NCI-H446 treated with DMSO at 0.1 percent for 48 hours (cell line): Measurements from ENCODE around the gene ROPN1L.
"Not testable (repeated sequence)": the region's sequence is repeated elsewhere in the genome, so short reads cannot be mapped to it uniquely, and the experiment has no call there.

Experiments
- DNase-seq: peaks from one replicate; lab custom pipeline; 2025; lab: John Stamatoyannopoulos, UW

ROPN1L gene

DNA sequence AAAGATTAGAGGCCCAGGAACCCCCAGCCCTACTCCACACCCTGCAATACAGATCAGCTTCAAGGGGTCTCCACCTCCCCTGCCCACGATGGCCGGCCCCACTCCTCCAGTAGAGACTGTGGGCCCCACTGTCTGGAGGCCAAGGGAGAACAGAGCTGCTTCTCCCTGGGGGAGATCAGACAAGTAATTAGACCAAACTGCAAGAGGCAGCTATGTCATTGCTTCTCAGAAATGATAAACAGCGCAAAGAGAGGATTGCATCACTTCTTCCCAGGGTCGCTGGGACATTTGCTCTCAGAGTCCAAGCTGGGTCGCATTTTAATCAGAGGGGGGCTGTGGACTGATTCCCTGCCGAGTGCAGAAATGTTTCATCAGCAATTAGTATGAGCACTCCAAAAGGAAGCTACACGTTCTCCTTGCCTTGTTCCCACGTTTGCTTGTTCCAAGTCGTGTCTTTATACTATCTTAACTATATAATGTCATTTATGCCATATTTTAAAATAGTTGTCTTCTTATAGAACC is 59.9 kb downstream of the ROPN1L start:
- DNase-seq = no peak

DNA sequence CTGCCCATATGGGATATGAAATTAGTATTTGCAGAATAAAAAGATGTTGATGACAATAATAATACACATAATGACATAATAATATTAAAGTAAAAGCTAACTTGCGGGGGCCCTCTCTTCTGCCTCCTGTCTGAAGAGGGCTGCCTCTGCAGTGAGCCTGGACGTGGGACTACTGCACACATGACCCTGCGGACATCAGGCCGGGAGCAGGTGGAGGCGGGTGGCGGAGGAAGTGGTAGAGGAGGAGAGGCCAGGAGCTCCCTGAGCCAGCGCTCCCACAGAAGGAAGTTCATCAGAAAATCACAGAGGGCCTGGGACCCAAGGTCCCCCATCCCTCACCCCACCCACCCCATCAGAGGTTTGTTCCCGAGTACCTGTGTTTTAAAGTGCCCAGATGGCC is 60.5 kb downstream of the ROPN1L start:
- no peak for DNase-seq

DNA sequence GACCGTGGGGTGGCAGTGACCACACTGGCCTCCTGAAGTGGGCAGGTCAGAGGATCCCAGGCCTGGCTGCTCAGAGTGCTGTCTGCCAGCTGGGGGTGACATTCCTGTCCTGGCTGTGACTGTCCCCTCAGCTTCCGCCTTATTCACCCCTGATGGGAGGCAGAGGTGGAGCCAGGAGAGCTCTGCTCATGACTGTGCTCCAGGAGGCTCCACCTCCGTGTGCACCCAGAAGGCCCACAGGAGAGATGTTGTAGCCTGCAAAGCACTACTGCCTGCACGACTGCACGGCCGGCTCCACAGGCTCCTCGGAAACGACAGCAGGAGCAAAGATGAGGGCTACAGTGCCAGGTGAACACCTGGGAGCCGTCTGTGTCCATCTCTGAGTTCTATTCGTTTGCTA is 60.9 kb downstream of the ROPN1L start:
- no peak for DNase-seq

DNA sequence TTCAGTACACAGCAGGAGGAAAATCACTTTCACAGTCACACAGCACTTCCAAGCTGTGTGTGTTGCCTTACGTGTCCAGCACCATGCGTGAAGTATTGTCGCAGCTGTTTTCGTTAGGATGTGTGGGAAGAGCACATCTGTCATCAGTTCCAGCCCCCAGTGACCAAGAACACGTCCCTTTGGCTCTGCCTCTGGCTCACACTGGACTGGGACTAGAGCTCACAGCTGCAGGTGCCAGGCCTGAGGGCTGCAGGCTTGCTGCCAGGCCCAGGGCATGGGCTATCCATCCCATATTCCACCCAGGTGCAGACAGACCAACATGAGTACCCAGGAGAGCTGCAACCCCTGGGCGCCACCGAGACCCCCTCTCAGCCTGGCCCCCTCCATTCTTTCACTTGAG is 61.6 kb downstream of the ROPN1L start:
- no peak for DNase-seq

DNA sequence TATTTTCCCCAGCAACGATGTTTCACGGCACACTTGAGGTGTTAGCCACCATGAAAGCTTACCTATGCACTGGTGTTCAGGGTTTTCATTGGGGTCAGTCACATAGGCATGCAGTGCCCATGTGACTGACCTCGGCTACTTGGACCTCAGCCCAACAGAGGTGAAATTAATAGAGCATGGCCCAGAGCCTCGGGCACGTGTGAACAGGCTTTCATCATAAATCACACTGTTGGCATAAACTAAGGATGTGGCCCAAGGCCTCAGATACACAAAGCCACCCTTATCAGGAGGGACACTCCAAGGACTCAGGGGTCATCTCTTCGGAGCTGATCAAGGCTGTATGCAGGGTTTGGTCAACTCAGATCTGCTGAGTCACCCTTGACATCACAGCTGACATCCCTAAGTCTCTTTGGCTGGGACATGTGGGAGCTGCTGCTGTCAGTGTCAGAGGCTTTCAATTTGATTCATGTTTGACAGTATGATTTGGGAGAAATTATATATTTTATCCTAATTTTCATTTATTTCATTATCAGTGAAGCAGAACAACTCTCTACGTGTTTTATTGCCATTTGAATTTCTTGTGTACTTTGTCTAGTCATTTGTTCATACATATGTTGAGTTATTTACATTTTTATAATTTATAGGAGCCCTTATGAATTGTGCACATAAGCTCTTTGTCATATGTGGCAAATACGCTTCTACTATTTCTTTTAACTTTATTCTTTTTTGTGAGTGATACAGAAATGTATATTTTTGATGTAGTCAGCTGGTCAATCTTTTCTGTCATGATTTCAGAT is 62.5 kb downstream of the ROPN1L start:
- no peak for DNase-seq

DNA sequence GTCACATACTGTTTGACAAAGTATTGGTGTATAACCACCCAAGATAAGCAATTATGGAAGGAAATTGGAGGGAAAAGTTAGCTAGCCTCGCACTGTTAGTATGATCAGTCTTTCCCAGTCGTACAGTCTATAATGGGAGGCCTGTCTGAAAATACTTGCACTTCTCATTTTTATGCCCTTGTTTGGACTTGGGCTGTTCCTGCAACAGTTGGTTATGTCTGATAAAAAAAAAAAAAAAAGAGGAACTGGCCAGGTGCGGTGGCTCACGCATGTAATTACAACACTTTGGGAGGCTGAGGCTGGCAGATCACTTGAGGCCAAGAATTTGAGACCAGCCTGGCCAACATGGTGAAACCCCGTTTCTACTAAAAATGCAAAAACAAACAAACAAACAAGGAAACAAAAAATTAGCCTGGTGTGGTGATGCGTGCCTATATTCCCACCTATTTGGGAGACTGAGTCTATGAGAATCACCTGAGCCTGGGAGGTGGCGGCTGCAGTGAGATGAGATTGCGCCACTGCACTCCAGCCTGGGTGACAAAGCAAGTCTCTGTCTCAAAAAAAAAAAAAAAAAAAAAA is 63.9 kb downstream of the ROPN1L start:
- no peak for DNase-seq

DNA sequence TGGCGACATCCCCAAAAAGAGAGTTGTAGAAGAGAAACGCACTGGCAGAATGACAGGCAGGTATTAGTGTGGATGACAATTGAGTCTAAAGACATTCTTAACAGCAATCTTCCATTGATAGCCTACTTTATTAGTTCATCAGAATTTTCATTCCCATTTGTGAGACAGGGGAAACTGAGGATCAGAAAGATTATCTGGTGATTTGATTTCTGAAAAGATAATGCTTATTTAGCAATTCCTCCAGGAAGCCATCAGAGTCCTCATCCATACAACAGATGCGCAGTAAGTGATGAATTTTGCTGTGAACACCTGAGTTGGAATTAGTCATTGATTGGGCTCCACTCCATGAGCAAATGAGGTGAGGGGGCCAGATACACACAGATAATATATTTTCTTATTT is 64.9 kb downstream of the ROPN1L start:
- DNase-seq = no peak

DNA sequence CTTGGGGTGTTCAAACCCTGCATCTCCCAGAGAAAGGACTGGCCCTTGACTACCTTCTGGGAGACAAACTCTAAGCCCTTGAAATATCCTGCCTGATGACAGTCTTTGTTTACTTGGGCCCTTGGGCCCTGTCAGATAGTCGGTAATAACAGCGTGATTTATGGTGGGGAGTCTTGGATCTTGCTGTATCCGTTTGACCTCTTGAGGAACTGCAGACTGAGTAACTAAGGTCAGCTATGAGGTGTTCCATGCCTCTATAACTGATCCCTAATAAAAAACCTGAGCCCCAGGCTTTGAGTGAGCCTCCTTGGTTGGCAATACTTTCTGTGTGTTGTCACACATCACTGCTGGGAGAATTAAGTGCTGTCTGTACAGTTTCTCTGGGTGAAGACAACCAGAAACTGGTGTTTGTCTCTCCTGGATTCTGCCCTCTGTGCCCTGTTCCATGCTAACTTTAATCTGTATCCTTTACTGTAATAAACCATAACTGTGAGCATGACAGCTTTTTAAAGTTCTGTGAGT is 66.0 kb downstream of the ROPN1L start:
- no peak for DNase-seq

DNA sequence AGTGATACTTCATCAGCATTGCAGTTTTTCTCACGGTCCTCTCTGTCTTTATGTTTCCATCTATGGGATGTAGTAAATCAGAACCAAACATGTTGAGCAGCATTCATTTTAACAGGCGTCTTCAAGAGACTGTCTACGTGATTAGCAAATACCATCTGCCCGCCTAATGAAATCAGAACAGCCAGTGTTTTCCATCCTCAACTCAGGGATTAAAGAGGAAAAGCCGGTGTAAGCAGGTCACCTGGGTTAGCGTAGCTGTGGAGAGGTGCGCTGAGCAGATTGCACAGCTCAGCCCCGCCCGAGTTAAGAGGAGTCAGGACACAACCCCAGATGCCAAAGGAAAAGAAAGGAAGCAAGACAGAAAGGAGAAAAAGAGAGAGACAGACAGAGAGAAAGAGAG is 67.9 kb downstream of the ROPN1L start:
- DNase-seq = no peak

DNA sequence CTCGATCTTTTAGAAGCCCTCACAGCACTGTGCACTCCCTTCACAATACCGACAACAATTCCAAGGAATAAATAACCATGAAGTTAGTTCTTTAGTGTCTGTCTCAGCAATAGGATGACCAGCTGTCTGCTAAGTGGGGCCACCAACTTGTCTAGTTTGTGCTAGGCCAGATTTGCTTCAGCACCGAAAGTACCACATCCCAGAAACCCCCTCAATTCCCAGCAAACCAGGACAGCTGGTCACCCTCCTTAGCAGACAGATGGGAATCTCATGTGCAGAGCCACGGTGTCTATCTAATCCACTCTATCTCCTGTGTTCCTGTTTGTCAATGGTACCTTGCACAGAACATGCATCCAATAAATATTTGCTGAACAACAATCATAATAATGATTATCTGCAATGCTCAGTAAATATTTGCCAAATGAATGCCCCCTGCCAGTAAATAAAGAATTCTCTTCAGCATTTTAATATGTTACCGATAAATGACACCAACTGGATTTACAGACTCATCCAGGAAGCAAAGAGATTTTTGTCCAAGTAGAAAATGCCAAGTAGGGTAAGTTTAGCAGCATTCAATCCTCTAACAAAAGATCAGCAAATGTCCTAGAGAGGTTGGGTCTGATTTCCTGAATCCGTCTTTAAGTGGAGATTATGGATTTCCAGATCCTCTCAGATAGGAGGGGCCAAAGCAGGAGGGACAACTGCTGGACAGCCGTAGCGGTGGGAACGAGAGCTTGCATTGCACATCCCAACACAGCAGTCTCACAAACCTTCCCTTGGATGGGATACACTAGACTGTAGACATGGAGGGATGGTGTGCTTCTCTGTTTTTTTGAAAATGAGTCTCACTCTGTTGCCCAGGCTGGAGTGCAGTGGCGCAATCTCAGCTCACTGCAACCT is 70.3 kb downstream of the ROPN1L start:
- no peak for DNase-seq

DNA sequence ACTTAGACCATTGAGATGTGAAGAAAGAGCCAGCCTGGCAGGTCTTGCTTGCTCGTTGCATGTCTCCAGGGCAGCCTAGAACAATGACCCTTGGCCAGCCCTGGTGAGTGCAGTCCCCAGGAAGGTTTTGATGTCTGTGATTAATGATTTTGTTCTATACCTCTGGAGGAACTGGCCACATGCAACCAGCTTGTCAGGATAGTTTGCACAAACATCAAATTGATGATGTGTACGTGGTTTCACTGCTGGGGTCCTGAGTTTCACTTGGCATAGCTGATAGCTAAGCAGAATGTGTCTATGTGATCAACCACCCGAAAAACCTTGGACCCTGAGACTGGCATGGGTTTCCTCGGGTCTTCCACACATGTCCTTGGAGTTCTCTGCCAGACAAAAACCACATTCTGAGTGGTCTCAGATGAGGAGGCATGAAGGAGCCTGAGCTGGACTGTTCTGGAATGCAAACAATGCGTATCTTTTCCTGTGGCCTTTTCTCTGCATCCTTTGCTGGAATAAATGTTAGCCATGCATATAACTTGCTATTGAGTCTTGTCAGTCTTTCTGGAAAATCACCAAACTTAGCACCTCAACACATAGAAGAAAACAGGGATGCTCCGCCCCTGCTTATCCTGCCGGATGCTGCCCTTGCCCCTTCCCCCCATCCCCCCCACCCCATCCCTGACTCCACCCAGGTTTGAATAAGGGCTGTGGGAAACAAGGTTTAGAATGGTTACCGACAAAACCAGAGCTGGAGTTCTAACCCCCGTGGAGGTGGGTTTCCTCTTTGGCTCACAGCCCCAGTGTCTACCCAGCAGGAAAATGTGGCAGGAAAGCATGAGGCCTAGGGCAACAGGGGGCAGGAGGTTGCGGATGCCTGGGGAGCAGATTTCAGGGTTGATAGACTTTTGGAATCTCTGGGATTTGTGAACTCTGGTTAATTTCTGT is 72.1 kb downstream of the ROPN1L start:
- DNase-seq = no peak

DNA sequence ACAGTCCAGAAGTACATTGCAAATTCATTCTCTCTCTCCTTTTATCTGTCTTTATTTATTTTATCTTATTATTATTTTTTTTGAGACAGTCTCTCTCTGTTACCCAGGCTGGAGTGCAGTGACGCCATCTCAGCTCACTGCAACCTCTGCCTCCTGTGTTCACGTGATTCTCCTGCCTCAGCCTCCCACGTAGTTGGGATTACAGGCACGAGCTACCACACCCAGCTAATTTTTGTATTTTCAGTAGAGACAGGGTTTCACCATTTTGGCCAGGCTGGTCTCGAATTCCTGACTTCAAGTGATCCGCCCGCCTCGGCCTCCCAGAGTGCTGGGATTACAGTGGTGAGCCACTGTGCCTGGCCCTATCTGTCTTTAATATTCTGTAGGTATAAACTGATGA is 72.9 kb downstream of the ROPN1L start:
- DNase-seq = not testable (repeated sequence)
